ENCODE results near the gene PAPPA. TPM values are rescaled to one million over a fixed set of nuclear protein-coding genes. Genes with fewer than 3 reads are reported as not detected.
A peak's percentile ranks its signal among the peaks of the same experiment; 100 is the strongest.

PAPPA gene
- total and polyA plus RNA-seq, 9 of the 15 experiments (the other 6 are each of a cell fraction or from before 2014, with no cell fraction given), result 0.06 to 0.18 (median 0.11) TPM

DNA sequence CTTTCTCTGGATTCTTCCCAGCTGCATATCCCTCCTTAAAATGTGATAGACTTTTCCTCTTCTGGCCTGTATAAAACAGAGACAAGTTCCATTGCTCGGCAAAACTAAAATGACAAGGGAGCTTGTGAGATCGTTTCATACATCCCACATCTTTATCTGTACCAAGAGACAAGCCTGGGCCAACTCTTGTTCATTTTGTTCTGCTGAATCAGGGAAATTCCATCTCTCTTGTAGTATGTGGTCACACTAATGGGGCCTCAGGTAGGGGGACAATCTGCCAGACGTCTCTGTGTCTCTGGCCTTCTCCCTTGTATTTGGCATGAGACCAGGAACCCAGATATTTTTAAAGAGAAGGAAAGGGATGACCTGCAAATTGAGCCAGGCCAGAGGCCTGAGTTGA, 18.6 kb upstream of the PAPPA start:
- BruUV-seq (replicated peaks), result no TSS peak

GRCh38 chr9:116137010-116137409, 16.6 kb upstream of the PAPPA start:
- CTCF ChIA-PET (ENCODE audit: low intra/inter-chr PET ratio), result no interaction called here
- ATAC-seq (no peak), FAIRE-seq (no peak), DNase-seq (ENCODE audit: extremely low read depth in 1 of 4, low spot score in 3 of 4) (no peak)
- WGBS (ENCODE audit: insufficient coverage, low coverage, missing lambda C conversion rate), result 0% methylated on average over 2 of the region's 2 CpGs
- no peaks in the 10 kb centered on the region for H3K79me2 ChIP-seq (ENCODE audit: control insufficient read depth, insufficient read depth, low read length)
- H3K27ac ChIP-seq (ENCODE audit: extremely low read depth, low read depth, low read length), result no peak overlapping the region
- POLR2A ChIA-PET, result no interaction called here
- H4K20me1 ChIP-seq (replicated peaks; ENCODE audit: control insufficient read depth, insufficient read depth, low read length), result no peaks in the 10 kb centered on the region
- no peaks in the 10 kb centered on the region for H3K36me3 ChIP-seq (ENCODE audit: control insufficient read depth, insufficient read depth, low read length)
- H3K4me3 ChIP-seq, result no peak overlapping the region
- H3K4me1 ChIP-seq (replicated peaks in 1 of 2; ENCODE audit: control insufficient read depth in 2 of 2, insufficient read depth in 2 of 2, low read length in 2 of 2), result no peaks in the 10 kb centered on the region
- H3K9ac ChIP-seq (ENCODE audit: insufficient read depth in 1 of 2, low read depth in 2 of 2, low read length in 2 of 2), result no peak overlapping the region
- H3K27me3 ChIP-seq (ENCODE audit: control insufficient read depth in 2 of 2, insufficient read depth in 2 of 2, low read length in 2 of 2), result no peaks in the 10 kb centered on the region
- intact Hi-C loops (cut with micrococcal nuclease) (no loop called here), in situ Hi-C loops (cut with MboI) (no loop called here)
- H3K9me3 ChIP-seq (replicated peaks; ENCODE audit: control insufficient read depth, insufficient read depth, low read depth, low read length), result no peaks in the 10 kb centered on the region
- H3K9me1 ChIP-seq (ENCODE audit: control insufficient read depth, insufficient read depth, low read length), result no peaks in the 10 kb centered on the region
- no peak overlapping the region for H2AFZ ChIP-seq (ENCODE audit: low read depth, low read length)
- H3K4me2 ChIP-seq (ENCODE audit: insufficient read depth, low read length), result no peak overlapping the region
- no TSS peak for BruUV-seq (replicated peaks)
- TF ChIP-seq ZFP36 (IDR thresholded peaks at IDR 0.05; ENCODE audit: low read depth, low read length, partially characterized antibody), result peak; percentile 63
- TF ChIP-seq ZBTB49 (CRISPR knock-in tag; IDR thresholded peaks at IDR 0.05; ENCODE audit: borderline replicate concordance), result no peak

More for the DNA sequence above, 18.6 kb upstream of the PAPPA start:
- Histone ChIP-seq H3K79me2 (ENCODE audit: control insufficient read depth, insufficient read depth, low read length) (no peaks in the 10 kb centered on the region), H3K4me2 (ENCODE audit: insufficient read depth, low read length) (no peak overlapping the region), H3K27me3 (ENCODE audit: control insufficient read depth in 2 of 2, insufficient read depth in 2 of 2, low read length in 2 of 2) (no peaks in the 10 kb centered on the region), H4K20me1 (replicated peaks; ENCODE audit: control insufficient read depth, insufficient read depth, low read length) (no peaks in the 10 kb centered on the region), H3K4me1 (replicated peaks in 1 of 2; ENCODE audit: control insufficient read depth in 2 of 2, insufficient read depth in 2 of 2, low read length in 2 of 2) (no peaks in the 10 kb centered on the region), H3K27ac (ENCODE audit: extremely low read depth, low read depth, low read length) (no peak overlapping the region), H3K9me3 (replicated peaks; ENCODE audit: control insufficient read depth, insufficient read depth, low read depth, low read length) (no peaks in the 10 kb centered on the region), H3K4me3 (no peak overlapping the region), H3K9me1 (ENCODE audit: control insufficient read depth, insufficient read depth, low read length) (no peaks in the 10 kb centered on the region), H3K36me3 (ENCODE audit: control insufficient read depth, insufficient read depth, low read length) (no peaks in the 10 kb centered on the region), H2AFZ (ENCODE audit: low read depth, low read length) (no peak overlapping the region), H3K9ac (ENCODE audit: insufficient read depth in 1 of 2, low read depth in 2 of 2, low read length in 2 of 2) (no peak overlapping the region)
- ATAC-seq, result no peak
- CTCF ChIA-PET (ENCODE audit: low intra/inter-chr PET ratio), result no interaction called here
- TF ChIP-seq ZNF316 (IDR thresholded peaks at IDR 0.05), result 0 out of 2 replicates have a peak, but pooled peaks have one; percentile 24
- TF ChIP-seq TGIF2 (CRISPR knock-in tag; IDR thresholded peaks at IDR 0.05), result no peak
- TF ChIP-seq C11orf30 (IDR thresholded peaks at IDR 0.05; ENCODE audit: low read depth), result peak; percentile 39; the same call in 1 of the 2 replicates
- POLR2A ChIA-PET, result no interaction called here
- DNase-seq (ENCODE audit: extremely low read depth in 1 of 4, low spot score in 3 of 4), result no peak
- 0% methylated on average over 3 of the region's 3 CpGs for WGBS (ENCODE audit: insufficient coverage, low coverage, missing lambda C conversion rate)
- intact Hi-C loops (cut with micrococcal nuclease) (no loop called here), in situ Hi-C loops (cut with MboI) (no loop called here)
- no peak for FAIRE-seq
